GM12872 (cell line): ENCODE results near the gene INO80C.

Source experiments
- TF ChIP-seq, protein P1 (sequence below): IDR thresholded peaks from 3 replicates; pipeline ENCODE4 v1.5.1; 2011; ENCODE audit warnings: low read depth, mild to moderate bottlenecking, low read length, moderate library complexity; ENCODE audit not compliant: insufficient read depth

Gene INO80C

DNA sequence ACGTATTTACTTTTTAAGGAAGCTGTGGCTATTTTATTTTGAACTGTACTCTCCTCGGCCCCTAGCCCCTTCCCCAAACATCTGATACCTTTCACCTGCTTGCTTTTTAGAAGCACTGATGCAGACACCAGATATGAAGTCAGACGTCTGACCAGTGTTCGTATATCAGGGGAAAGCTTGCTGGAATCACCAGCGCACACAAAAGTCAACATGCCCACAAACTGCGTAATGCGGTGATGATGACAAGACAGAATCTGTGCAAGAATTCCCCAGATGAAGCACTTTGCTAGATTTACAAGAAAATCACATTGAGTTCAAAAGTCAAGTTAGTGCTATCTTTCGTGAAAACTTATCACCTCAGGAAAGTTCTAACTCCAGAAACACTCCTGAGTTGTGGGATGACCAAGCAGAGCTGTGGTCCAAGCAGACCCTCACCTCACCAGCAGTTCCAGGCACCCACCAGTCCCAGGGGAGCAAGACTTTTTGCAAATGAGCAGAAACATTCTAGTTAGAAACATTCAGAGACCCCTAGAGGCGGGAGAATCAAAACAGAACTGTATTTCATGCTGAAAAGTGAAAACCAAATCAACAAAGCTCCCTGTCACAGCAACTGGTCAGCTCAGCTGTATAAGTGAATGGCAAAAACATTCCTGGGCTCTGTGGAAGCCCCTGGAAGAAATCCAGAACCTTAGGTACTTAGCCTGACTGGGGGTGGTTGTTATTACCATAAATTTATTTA, 55.7 kb downstream of the INO80C start:
- TF ChIP-seq, protein P1, sequence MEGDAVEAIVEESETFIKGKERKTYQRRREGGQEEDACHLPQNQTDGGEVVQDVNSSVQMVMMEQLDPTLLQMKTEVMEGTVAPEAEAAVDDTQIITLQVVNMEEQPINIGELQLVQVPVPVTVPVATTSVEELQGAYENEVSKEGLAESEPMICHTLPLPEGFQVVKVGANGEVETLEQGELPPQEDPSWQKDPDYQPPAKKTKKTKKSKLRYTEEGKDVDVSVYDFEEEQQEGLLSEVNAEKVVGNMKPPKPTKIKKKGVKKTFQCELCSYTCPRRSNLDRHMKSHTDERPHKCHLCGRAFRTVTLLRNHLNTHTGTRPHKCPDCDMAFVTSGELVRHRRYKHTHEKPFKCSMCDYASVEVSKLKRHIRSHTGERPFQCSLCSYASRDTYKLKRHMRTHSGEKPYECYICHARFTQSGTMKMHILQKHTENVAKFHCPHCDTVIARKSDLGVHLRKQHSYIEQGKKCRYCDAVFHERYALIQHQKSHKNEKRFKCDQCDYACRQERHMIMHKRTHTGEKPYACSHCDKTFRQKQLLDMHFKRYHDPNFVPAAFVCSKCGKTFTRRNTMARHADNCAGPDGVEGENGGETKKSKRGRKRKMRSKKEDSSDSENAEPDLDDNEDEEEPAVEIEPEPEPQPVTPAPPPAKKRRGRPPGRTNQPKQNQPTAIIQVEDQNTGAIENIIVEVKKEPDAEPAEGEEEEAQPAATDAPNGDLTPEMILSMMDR: no peak

DNA sequence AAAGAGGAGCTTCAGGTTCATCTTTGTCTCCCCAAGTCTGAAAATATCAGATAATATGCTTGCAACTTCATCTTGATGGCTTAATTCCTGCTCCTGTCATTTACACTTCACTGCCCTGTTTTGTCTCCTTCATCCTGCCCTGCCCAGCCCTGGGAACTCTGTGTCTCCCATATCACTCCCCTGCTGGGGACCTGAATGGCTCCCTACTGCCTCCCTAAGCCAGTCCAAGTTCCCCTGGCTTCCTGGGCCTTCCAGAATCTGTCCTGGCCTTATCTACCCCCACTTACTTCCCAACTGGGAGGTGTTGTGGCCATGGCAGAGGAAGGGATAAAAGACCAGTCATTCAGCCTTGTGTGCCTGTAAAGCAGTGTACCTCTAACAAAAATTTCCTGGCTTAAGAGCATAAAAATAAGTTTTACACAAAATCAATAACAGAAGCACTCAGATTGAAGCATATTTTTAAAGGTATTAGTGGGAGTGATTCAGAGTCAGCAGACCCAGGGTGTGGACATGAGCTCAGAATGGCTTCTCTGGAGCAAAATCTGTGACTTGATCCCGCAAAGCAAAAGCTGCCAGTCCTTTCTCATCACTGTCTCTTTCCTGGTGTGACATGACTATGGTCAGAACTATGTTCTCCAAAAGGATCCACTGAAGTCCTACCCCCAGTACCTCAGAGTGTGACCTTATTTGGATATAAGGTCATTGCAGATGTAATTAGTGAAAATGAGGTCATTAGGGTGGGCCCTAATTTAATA, 59.1 kb downstream of the INO80C start:
- TF ChIP-seq, protein P1: no peak

DNA sequence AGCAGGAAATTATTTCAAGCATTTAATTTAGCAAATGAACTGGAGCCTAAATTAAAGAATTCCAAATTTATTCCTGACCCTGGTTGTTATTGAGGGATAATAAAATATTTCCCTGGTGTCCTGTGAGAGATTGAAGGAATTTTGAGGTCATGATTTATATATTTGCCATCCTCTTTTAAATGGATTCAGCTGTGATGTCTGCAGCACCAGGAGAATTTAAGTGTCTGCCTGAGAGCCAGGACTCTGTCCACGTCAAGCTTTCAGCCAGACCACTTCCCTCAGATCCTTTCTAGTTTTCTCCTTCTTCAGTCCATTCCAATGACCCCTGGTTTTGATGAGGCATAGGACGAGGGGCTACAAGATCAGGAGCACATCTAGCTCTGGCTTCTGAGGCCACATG, 59.9 kb downstream of the INO80C start:
- TF ChIP-seq, protein P1: no peak

- TF ChIP-seq, protein P1: no peak
Measured at GRCh38 chr18:35436076-35436649, 61.6 kb downstream of the INO80C start.

DNA sequence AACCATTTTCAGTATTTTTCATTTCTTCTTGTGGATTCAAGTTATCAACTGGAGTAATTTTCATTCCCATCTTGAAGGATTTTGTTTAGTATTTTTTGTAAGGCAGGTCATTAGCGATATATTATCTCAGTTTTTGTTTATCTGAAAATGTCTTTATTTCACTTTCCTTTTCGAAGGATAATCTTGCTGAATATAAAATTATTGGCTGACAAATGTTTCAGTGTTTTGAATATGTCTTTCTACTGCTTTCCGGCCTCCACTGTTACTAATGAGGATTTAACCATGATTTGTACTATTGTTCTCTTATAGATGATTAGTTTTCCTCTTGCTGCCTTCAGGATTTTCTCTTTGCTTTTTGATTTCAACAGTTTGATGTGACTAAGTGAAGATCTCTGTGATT, 62.4 kb downstream of the INO80C start:
- TF ChIP-seq, protein P1: no peak

GRCh38 chr18:35432565-35433001, 65.2 kb downstream of the INO80C start:
- TF ChIP-seq, protein P1: no peak

DNA sequence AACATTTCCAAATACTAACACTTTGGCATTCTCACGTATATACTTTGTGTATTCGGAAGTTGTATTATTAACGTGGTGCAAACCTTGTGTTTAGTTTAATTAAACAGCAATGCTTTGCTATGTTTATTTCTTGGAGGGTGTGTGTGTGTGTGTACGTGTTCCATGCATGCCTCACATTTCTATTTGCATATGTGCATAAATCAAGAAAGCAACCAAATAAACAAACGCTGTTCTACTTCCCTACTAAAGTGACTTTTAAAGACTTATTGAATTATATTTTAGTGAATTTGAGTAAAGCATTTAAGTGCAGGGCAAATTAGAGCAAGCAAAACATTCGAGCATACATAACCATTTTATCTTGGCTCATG, 66.4 kb downstream of the INO80C start:
- TF ChIP-seq, protein P1: no peak
